Gastroesophageal sphincter (tissue), 4 donors: ENCODE data around the gene RFTN1. TPM values are rescaled to one million over a fixed set of nuclear protein-coding genes. Genes with fewer than 3 reads are reported as not detected.
A peak's percentile ranks its signal among the peaks of the same experiment; 100 is the strongest.

Experiments
- ATAC-seq: fragments of 150-250 bp; one replicate; pipeline ENCODE4 v1.9.1; 2016; ENCODE audit warnings: mild to moderate bottlenecking, moderate library complexity
- H3K27ac ChIP-seq, 4 donors: fragments of 200-600 bp; sonication (generic) in 3 of 4; 1 replicate in 3 of 4; 2 replicates in 1 of 4; pipeline ENCODE4 v1.5.1; 2016 to 2019
- H3K27me3 ChIP-seq: fragments of 200-600 bp; sonication (generic); one replicate; pipeline ENCODE4 v1.5.1; 2019
- H3K36me3 ChIP-seq, 2 donors: fragments of 200-600 bp; sonication (generic); one replicate each; pipeline ENCODE4 v1.5.1; 2019; ENCODE audit warnings: control low read depth in 1 of 2
- H3K4me1 ChIP-seq, 3 donors: fragments of 200-600 bp; sonication (generic); 1 replicate in 2 of 3; 2 replicates in 1 of 3; pipeline ENCODE4 v1.5.1; 2016 to 2019; ENCODE audit warnings: control low read depth in 2 of 3
- H3K4me3 ChIP-seq, 2 donors: fragments of 200-600 bp; sonication (generic); one replicate each; pipeline ENCODE4 v1.5.1; 2019; ENCODE audit warnings: mild to moderate bottlenecking in 1 of 2, moderate library complexity in 1 of 2
- H3K9me3 ChIP-seq, 3 donors: fragments of 200-600 bp; sonication (generic); one replicate each; pipeline ENCODE4 v1.5.1; 2017 to 2019; ENCODE audit warnings: control low read depth in 2 of 3
- CTCF ChIP-seq, 4 experiments: fragments of 200-600 bp in 2 of 4; fragments of 450-650 bp in 2 of 4; sonication (generic) in 1 of 4; IDR thresholded peaks; one replicate each; pipeline ENCODE4 v1.5.1; 2017 to 2019; ENCODE audit warnings: antibody characterized with exemption in 4 of 4, mild to moderate bottlenecking in 2 of 4, moderate library complexity in 2 of 4
- EP300 ChIP-seq: sonication (generic); formaldehyde crosslinking; IDR thresholded peaks from one replicate; pipeline ENCODE4 v1.6.1; 2017; ENCODE audit warnings: antibody characterized with exemption, mild to moderate bottlenecking
- POLR2A ChIP-seq, 2 donors: fragments of 450-650 bp; IDR thresholded peaks; one replicate each; pipeline ENCODE4 v1.6.1; 2017; ENCODE audit warnings: antibody characterized with exemption in 2 of 2, mild to moderate bottlenecking in 2 of 2, moderate library complexity in 1 of 2
- POLR2AphosphoS5 ChIP-seq: sonication (generic); formaldehyde crosslinking; IDR thresholded peaks from one replicate; pipeline ENCODE4 v1.6.1; 2017; ENCODE audit warnings: antibody characterized with exemption
- WGBS, 2 donors: methylation state at CpG; one replicate each; pipeline ENCODE4 v1.1.5; 2018; ENCODE audit warnings: low coverage in 1 of 2; 5-methylcytosine and 5-hydroxymethylcytosine counted together
- total RNA-seq, 4 donors: library from RNA; depleted of rRNA; stranded (reverse); fragments of >200 nt; gene quantifications; one replicate each; pipeline ENCODE4 v1.1.0, GENCODE V29; 2016

The RFTN1 gene
- total RNA-seq, 4 donors from 2014 or later, result 30.6 to 110 (median 68.2) TPM

DNA sequence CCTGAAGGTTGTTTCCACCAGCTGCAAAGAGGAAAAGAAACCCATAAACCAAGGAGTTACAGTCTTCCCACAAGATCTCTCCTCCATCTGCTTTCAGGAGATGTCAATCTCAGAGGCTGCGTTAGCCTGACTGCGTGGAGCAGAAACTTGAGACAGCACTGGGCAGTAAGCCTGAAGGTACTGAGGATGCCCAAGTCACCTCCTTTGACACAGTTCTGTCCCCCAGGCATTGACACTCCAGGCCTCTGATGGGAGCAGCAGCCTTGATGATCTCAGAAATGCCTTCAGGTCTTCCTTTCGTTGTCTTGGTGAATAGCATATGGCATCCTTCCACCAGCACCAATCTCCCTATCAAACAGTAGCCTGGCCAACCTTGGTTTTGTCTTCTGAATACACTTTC is 159.2 kb downstream of the RFTN1 start:
- 87% methylated on average over 3 of the region's 3 CpGs; no CpG with 5 or more reads in 1 of the 2 donors for WGBS, 2 donors
- peaks cover 0 to 32% (median 6%) of the 10 kb centered on the region in 3 donors for H3K4me1 ChIP-seq
- no peak for ATAC-seq

DNA sequence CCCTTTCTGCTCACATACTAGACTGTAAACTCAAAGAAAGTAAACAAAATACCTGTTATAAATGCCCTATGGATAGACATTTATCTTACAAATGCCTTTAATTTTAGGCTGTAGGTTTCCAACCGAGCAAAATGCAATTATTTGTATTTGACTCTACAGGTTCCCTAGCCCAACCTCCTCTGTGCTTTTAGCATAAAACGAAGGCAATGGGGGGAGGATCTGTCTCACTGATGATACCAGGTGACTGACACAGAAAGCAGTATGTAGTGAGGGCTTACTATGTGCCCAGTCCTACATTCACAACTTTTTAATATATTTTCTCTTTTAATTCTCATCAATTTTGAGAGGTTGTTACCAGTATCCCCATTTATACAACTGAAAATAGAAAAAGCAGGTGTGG is 161.1 kb downstream of the RFTN1 start:
- Histone ChIP-seq H3K27ac (peak overlapping the region in 1 of 4 donors; percentile 69), H3K9me3 (no peaks in the 10 kb centered on the region), H3K4me3 (no peak overlapping the region), H3K36me3 (peaks cover 0 to 53% of the 10 kb centered on the region in 2 donors), H3K4me1 (peaks cover 0 to 19% (median 0%) of the 10 kb centered on the region in 3 donors), H3K27me3 (no peaks in the 10 kb centered on the region)
- no peak for TF ChIP-seq CTCF (IDR thresholded peaks at IDR 0.05)
- 57 to 81% methylated on average over 2 of the region's 2 CpGs for WGBS, 2 donors
- no peak for ATAC-seq

More for the DNA sequence above, 159.2 kb downstream of the RFTN1 start:
- no peak overlapping the region for H3K4me3 ChIP-seq
- TF ChIP-seq POLR2AphosphoS5, result no peak
- no peak for TF ChIP-seq CTCF (IDR thresholded peaks at IDR 0.05)
- TF ChIP-seq POLR2A (IDR thresholded peaks at IDR 0.05), result no peak
- TF ChIP-seq EP300, result no peak
- H3K9me3 ChIP-seq, result no peaks in the 10 kb centered on the region
- H3K27ac ChIP-seq, result peak overlapping the region in 1 of 4 donors; percentile 14
- H3K27me3 ChIP-seq, result no peaks in the 10 kb centered on the region
- H3K36me3 ChIP-seq, result peaks cover 0 to 35% of the 10 kb centered on the region in 2 donors

DNA sequence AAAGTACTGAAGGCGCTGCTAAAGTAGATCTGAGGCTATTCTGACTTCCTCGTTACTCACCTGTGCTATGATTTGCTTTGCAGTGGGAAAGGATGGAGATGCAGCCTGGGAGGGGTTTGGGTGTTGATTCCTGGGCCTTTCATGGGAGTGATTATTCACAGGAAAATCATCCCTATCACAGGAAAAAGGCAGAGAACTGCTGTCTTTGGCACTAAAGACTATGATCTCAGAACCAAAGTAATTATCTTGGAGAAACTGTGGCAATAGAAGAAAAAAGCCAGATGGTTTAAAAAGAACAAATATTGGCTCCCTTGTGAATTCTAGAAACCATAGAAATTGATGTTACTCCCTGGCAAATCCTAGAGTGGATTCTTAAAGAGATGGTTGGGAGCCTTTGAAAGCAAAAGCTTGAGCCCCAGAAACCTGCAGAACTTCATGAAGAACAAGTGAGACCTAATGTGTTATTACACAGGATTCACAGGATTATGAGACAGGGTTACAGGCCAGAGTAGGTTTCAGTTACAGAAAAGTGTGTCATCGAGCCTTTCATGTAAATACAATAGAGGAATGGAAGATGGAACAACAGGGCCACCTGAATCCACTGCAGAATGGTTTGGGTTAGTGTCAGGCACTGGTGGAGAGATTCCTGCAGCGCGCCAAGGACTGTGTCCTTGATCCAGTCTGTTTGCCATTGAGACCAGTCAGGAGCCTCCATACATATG is 162.7 kb downstream of the RFTN1 start:
- no peak overlapping the region for H3K4me3 ChIP-seq
- ATAC-seq, result peak; percentile 34
- no peaks in the 10 kb centered on the region for H3K27me3 ChIP-seq
- no peak for TF ChIP-seq CTCF (IDR thresholded peaks at IDR 0.05)
- TF ChIP-seq EP300, result no peak
- no peak for TF ChIP-seq POLR2AphosphoS5
- TF ChIP-seq POLR2A (IDR thresholded peaks at IDR 0.05), result no peak
- peaks cover 0 to 18% (median 0%) of the 10 kb centered on the region in 3 donors for H3K4me1 ChIP-seq
- 90 to 93% methylated on average over 5 of the region's 5 CpGs for WGBS, 2 donors
- H3K27ac ChIP-seq, result peak overlapping the region in 2 of 4 donors; percentile 25 to 57
- peaks cover 0 to 58% of the 10 kb centered on the region in 2 donors for H3K36me3 ChIP-seq
- no peaks in the 10 kb centered on the region for H3K9me3 ChIP-seq

DNA sequence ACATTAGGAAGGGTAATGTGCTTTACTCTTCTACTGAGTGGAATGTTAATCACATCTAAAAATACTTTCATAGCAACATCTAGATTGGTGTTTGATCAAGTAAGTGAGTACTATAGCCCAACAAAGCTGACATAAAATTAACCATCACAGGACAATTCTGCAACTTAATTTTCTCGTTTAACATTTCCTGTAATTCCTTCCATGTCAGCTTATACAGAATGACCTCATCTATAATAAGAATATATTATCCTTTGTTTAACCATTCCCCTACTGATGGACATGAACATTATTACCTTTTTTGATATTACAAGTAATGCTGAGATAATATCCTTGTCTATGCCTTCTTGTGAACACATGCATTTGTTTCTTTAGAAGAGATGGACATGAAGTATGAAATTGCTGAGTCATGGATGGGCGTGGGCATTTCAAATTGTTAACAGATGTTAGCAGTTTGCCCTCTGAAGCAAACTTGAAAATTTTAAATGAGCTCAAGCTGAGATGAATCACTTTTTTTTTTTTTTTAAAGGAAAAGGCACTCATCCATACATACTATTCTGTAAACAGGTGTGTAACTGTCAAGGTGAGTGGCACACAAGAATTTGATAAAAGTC is 163.4 kb downstream of the RFTN1 start:
- H3K27ac ChIP-seq, result peak overlapping the region in 2 of 4 donors; percentile 25 to 57
- H3K4me3 ChIP-seq, result no peak overlapping the region
- ATAC-seq, result peak; percentile 6
- H3K9me3 ChIP-seq, result no peaks in the 10 kb centered on the region
- no peaks in the 10 kb centered on the region for H3K27me3 ChIP-seq
- peaks cover 0 to 62% of the 10 kb centered on the region in 2 donors for H3K36me3 ChIP-seq
- WGBS, 2 donors, result 33 to 38% methylated on average over 2 of the region's 2 CpGs
- H3K4me1 ChIP-seq, result peaks cover 0 to 18% (median 0%) of the 10 kb centered on the region in 3 donors
- TF ChIP-seq EP300, result no peak
- peak; percentile 10 for TF ChIP-seq POLR2AphosphoS5
- TF ChIP-seq CTCF (IDR thresholded peaks at IDR 0.05), result no peak
- TF ChIP-seq POLR2A (IDR thresholded peaks at IDR 0.05), result no peak

GRCh38 chr3:16347548-16347947 is 166.0 kb downstream of the RFTN1 start:
- WGBS, 2 donors, result 80 to 91% methylated on average over 4 of the region's 4 CpGs
- H3K4me3 ChIP-seq, result no peak overlapping the region
- no peaks in the 10 kb centered on the region for H3K9me3 ChIP-seq
- peaks cover 0 to 60% of the 10 kb centered on the region in 2 donors for H3K36me3 ChIP-seq
- no peak for TF ChIP-seq POLR2AphosphoS5
- TF ChIP-seq CTCF (IDR thresholded peaks at IDR 0.05), result no peak
- TF ChIP-seq POLR2A (IDR thresholded peaks at IDR 0.05), result no peak
- TF ChIP-seq EP300, result no peak
- peaks cover 0 to 18% (median 0%) of the 10 kb centered on the region in 3 donors for H3K4me1 ChIP-seq
- H3K27ac ChIP-seq, result no peak overlapping the region
- no peak for ATAC-seq
- H3K27me3 ChIP-seq, result no peaks in the 10 kb centered on the region
